ENCODE data around the gene DDA1. TPM values are rescaled to one million over a fixed set of nuclear protein-coding genes. Genes with fewer than 3 reads are reported as not detected.
A peak's percentile ranks its signal among the peaks of the same experiment; 100 is the strongest.

The DDA1 gene
- total and polyA plus RNA-seq, 9 of the 15 experiments (the other 6 are each of a cell fraction or from before 2014, with no cell fraction given), result 1.4 to 83.8 (median 33.8) TPM

DNA sequence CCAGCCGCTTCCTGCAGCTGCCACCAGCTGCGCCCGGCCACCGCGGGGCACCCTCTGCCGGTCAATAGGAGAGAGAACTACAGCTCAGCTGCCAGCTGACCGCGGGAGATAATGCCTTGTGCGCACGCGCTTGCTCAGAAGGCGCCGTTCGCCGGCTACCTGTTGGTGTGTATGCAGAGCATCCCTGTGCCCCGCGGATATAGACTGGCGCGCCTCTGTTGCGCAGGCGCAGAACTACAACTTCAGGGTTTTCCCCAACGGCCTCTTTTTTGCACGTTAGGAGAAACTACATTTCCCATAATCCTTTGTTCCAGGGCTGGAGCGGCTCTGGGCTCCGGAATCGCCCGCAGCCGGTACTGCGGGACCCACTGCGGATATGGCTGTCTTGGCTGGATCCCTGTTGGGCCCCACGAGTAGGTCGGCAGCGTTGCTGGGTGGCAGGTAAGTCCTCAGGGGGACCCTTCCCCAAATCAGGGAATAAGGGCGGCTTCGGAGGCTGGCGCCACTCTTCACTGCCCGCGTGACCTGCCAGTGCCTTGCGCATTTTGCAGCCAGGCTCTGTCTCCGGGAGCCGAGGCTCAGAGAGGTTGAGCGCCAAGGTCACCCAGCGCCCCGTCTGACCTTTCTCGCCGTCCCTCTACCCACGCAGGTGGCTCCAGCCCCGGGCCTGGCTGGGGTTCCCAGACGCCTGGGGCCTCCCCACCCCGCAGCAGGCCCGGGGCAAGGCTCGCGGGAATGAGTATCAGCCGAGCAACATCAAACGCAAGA lies 3.7 kb upstream of the DDA1 start, which contains the start of gene MRPL34 (continued):
- TF ChIP-seq DEAF1 (CRISPR knock-in tag; IDR thresholded peaks at IDR 0.05) (no peak), RFX1 (IDR thresholded peaks at IDR 0.05) (no peak), MCM7 (IDR thresholded peaks at IDR 0.05) (no peak), NCOA6 (IDR thresholded peaks at IDR 0.05) (no peak), PTBP1 (IDR thresholded peaks at IDR 0.05; ENCODE audit: low read depth, low read length) (no peak), NR2F6 (CRISPR knock-in tag; IDR thresholded peaks at IDR 0.05) (no peak), SMARCA5 (IDR thresholded peaks at IDR 0.05) (0 out of 2 replicates have a peak, but pooled peaks have one; percentile 11), KAT8 (IDR thresholded peaks at IDR 0.05; ENCODE audit: low read depth) (no peak), YY1 (IDR thresholded peaks at IDR 0.05; ENCODE audit: borderline replicate concordance in 1 of 3, control insufficient read depth in 1 of 3, extremely low read depth in 1 of 3, insufficient read depth in 3 of 3, insufficient read length in 1 of 3, insufficient replicate concordance in 2 of 3, low read depth in 1 of 3, low read length in 2 of 3) (peak in 2 of 3 experiments; percentile 44 to 74), DPF2 (IDR thresholded peaks at IDR 0.05) (0 out of 2 replicates have a peak, but pooled peaks have one; percentile 11), NR2C2 (CRISPR knock-in tag; IDR thresholded peaks at IDR 0.05) (0 out of 2 replicates have a peak, but pooled peaks have one; percentile 50), NR2C2 (tag; IDR thresholded peaks at IDR 0.05) (peak; percentile 77), PHF20 (IDR thresholded peaks at IDR 0.05; ENCODE audit: partially characterized antibody) (peak; percentile 39), SETDB1 (IDR thresholded peaks at IDR 0.05; ENCODE audit: low read length) (no peak), FOS (IDR thresholded peaks at IDR 0.05; ENCODE audit: extremely low read depth, insufficient read length) (no peak), NONO (IDR thresholded peaks at IDR 0.05; ENCODE audit: low read depth in 2 of 2, low read length in 1 of 2) (no peak; a peak in 1 of 4 replicates), RBM25 (IDR thresholded peaks at IDR 0.05; ENCODE audit: low read depth, low read length, severe bottlenecking) (no peak), HNRNPK (IDR thresholded peaks at IDR 0.05; ENCODE audit: low read depth, low read length, poor library complexity, severe bottlenecking) (peak; percentile 48), ZBED1 (IDR thresholded peaks at IDR 0.05) (no peak), LCOR (CRISPR knock-in tag; IDR thresholded peaks at IDR 0.05) (no peak; the same call in 1 of the 2 replicates), FOXP1 (CRISPR knock-in tag; IDR thresholded peaks at IDR 0.05) (peak; percentile 27; the same call in 1 of the 2 replicates)
- TF ChIP-seq, protein P1, sequence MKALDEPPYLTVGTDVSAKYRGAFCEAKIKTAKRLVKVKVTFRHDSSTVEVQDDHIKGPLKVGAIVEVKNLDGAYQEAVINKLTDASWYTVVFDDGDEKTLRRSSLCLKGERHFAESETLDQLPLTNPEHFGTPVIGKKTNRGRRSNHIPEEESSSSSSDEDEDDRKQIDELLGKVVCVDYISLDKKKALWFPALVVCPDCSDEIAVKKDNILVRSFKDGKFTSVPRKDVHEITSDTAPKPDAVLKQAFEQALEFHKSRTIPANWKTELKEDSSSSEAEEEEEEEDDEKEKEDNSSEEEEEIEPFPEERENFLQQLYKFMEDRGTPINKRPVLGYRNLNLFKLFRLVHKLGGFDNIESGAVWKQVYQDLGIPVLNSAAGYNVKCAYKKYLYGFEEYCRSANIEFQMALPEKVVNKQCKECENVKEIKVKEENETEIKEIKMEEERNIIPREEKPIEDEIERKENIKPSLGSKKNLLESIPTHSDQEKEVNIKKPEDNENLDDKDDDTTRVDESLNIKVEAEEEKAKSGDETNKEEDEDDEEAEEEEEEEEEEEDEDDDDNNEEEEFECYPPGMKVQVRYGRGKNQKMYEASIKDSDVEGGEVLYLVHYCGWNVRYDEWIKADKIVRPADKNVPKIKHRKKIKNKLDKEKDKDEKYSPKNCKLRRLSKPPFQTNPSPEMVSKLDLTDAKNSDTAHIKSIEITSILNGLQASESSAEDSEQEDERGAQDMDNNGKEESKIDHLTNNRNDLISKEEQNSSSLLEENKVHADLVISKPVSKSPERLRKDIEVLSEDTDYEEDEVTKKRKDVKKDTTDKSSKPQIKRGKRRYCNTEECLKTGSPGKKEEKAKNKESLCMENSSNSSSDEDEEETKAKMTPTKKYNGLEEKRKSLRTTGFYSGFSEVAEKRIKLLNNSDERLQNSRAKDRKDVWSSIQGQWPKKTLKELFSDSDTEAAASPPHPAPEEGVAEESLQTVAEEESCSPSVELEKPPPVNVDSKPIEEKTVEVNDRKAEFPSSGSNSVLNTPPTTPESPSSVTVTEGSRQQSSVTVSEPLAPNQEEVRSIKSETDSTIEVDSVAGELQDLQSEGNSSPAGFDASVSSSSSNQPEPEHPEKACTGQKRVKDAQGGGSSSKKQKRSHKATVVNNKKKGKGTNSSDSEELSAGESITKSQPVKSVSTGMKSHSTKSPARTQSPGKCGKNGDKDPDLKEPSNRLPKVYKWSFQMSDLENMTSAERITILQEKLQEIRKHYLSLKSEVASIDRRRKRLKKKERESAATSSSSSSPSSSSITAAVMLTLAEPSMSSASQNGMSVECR (CRISPR knock-in tag; IDR thresholded peaks at IDR 0.05), result no peak; the same call in 1 of the 2 replicates
- TF ChIP-seq, protein P2, sequence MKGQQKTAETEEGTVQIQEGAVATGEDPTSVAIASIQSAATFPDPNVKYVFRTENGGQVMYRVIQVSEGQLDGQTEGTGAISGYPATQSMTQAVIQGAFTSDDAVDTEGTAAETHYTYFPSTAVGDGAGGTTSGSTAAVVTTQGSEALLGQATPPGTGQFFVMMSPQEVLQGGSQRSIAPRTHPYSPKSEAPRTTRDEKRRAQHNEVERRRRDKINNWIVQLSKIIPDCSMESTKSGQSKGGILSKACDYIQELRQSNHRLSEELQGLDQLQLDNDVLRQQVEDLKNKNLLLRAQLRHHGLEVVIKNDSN (CRISPR knock-in tag; IDR thresholded peaks at IDR 0.05), result peak; percentile 87

Measured in K562 (cell line).